HCT116 (cell line): ENCODE measurements around the gene ANTXRL. TPM values are rescaled to one million over a fixed set of nuclear protein-coding genes. Genes with fewer than 3 reads are reported as not detected.

ENCODE experiments used
- ATAC-seq: fragments of 200-7000 bp; cut with Tn5 transposase; 2 replicates; pipeline ENCODE4 v1.9.1; 2020; ENCODE audit warnings: mild to moderate bottlenecking, moderate library complexity
- BruUV-seq: library from RNA; stranded (reverse); fragments of 400-500 nt; replicated peaks from 2 replicates; lab custom pipeline; 2021; lab: Mats Ljungman, UMichigan
- CTCF ChIA-PET: fragments of 300-600 bp; sonication (Branson Sonifier 250); formaldehyde crosslinking; loops from one replicate; lab custom pipeline; 2021; ENCODE audit warnings: antibody characterized with exemption; lab: Charles Lee
- POLR2A ChIA-PET: fragments of 300-600, 350-600 bp; sonication (Branson Sonifier 250); formaldehyde crosslinking; loops from one replicate; lab custom pipeline; 2021; ENCODE audit warnings: antibody characterized with exemption; lab: Charles Lee
- RAD21 ChIA-PET, 2 experiments: fragments of 300-600 bp; sonication (Branson Sonifier 250); formaldehyde crosslinking; loops; one replicate each; lab custom pipeline; 2023; ENCODE audit warnings: low total read pairs in 2 of 2; ENCODE audit not compliant: uncharacterized antibody in 2 of 2, unreplicated experiment in 2 of 2, low non-redundant PET in 1 of 2; lab: Charles Lee
- DNase-seq: peaks from one replicate; pipeline ENCODE4 v3.0.0-alpha.2; 2010; ENCODE audit warnings: low read depth, low spot score
- H2AFZ ChIP-seq: fragments of 200-600 bp; shearing (Covaris generic), sonication (generic); 2 replicates; pipeline ENCODE4 v1.6.1; 2017; ENCODE audit warnings: low read depth, mixed run types, mixed read lengths, antibody characterized with exemption, low read length; ENCODE audit not compliant: poor library complexity, severe bottlenecking
- H3K27ac ChIP-seq: 2 replicates; pipeline ENCODE4 v1.5.1; 2012; ENCODE audit warnings: low read depth, low read length
- H3K27me3 ChIP-seq: fragments of 200-600 bp; sonication (generic); 2 replicates; pipeline ENCODE4 v1.6.1; 2016; ENCODE audit warnings: mixed run types, low read length, mixed read lengths; ENCODE audit not compliant: insufficient read depth
- H3K36me3 ChIP-seq, 2 experiments: fragments of 200-500 bp in 1 of 2; fragments of 200-600 bp in 1 of 2; sonication (Bioruptor generic) in 1 of 2; sonication (generic) in 1 of 2; 2 replicates each; pipeline versions ENCODE4 v1.5.1 to v1.6.1; 2014 to 2016; ENCODE audit warnings: low read length in 2 of 2, inconsistent platforms in 1 of 2, mixed read lengths in 1 of 2, mixed run types in 1 of 2; ENCODE audit not compliant: insufficient read depth in 2 of 2, control insufficient read depth in 1 of 2
- H3K4me1 ChIP-seq, 2 experiments: fragments of 200-600 bp in 1 of 2; sonication (generic) in 1 of 2; 2 replicates each; pipeline versions ENCODE4 v1.5.1 to v1.6.1; 2012 to 2017; ENCODE audit warnings: low read length in 2 of 2, inconsistent platforms in 1 of 2, mild to moderate bottlenecking in 1 of 2, mixed read lengths in 1 of 2, mixed run types in 1 of 2, moderate library complexity in 1 of 2; ENCODE audit not compliant: insufficient read depth in 2 of 2, control insufficient read depth in 1 of 2
- H3K4me2 ChIP-seq: fragments of 200-600 bp; sonication (generic); 2 replicates; pipeline ENCODE4 v1.6.1; 2017; ENCODE audit warnings: mixed run types, low read length, mixed read lengths
- H3K4me3 ChIP-seq, 2 experiments: fragments of 200-600 bp in 1 of 2; sonication (generic) in 1 of 2; replicated peaks in 1 of 2; 2 replicates each; pipeline ENCODE4 v1.5.1; 2011 to 2016; ENCODE audit warnings: low read length in 2 of 2, control low read depth in 1 of 2, low read depth in 1 of 2, mild to moderate bottlenecking in 1 of 2, mixed read lengths in 1 of 2, mixed run types in 1 of 2
- H3K79me2 ChIP-seq: fragments of 200-600 bp; sonication (generic); 2 replicates; pipeline ENCODE4 v1.6.1; 2017; ENCODE audit warnings: mild to moderate bottlenecking, mixed run types, low read length, moderate library complexity, mixed read lengths; ENCODE audit not compliant: insufficient read depth
- H3K9ac ChIP-seq: fragments of 200-600 bp; sonication (generic); 2 replicates; pipeline ENCODE4 v1.6.1; 2016; ENCODE audit warnings: low read length, mixed read lengths
- H3K9me2 ChIP-seq: fragments of 200-600 bp; sonication (generic), shearing (Covaris generic); 2 replicates; pipeline ENCODE4 v1.6.1; 2017; ENCODE audit warnings: mixed run types, mild to moderate bottlenecking, moderate library complexity; ENCODE audit not compliant: insufficient read depth
- H3K9me3 ChIP-seq, 2 experiments: fragments of 200-500 bp in 1 of 2; fragments of 200-600 bp in 1 of 2; sonication (Bioruptor generic) in 1 of 2; sonication (generic) in 1 of 2; 2 replicates each; pipeline ENCODE4 v1.6.1; 2014 to 2017; ENCODE audit warnings: low read length in 2 of 2, mixed read lengths in 2 of 2, inconsistent platforms in 1 of 2, low read depth in 1 of 2, mild to moderate bottlenecking in 1 of 2, mixed run types in 1 of 2, moderate library complexity in 1 of 2; ENCODE audit not compliant: control insufficient read depth in 1 of 2, insufficient read depth in 1 of 2
- H4K20me1 ChIP-seq: fragments of 200-600 bp; sonication (generic), shearing (Covaris generic); 2 replicates; pipeline ENCODE4 v1.6.1; 2017; ENCODE audit warnings: mixed run types, mild to moderate bottlenecking, moderate library complexity; ENCODE audit not compliant: insufficient read depth
- ATF3 ChIP-seq: IDR thresholded peaks from 2 replicates; pipeline ENCODE4 v1.6.1; 2012
- CBX3 ChIP-seq: IDR thresholded peaks from 2 replicates; pipeline ENCODE4 v1.6.1; 2012; ENCODE audit warnings: low read depth
- EGR1 ChIP-seq: IDR thresholded peaks from 2 replicates; pipeline ENCODE4 v1.6.1; 2012; ENCODE audit warnings: low read depth
- ELF1 ChIP-seq: IDR thresholded peaks from 2 replicates; pipeline ENCODE4 v1.6.1; 2012; ENCODE audit warnings: low read depth, borderline replicate concordance
- EZH2 ChIP-seq: fragments of 200-600 bp; sonication (generic); IDR thresholded peaks from 2 replicates; pipeline ENCODE4 v1.6.1; 2017; ENCODE audit warnings: antibody characterized with exemption, mixed run types
- EZH2phosphoT487 ChIP-seq: fragments of 200-600 bp; IDR thresholded peaks from 2 replicates; pipeline ENCODE4 v1.6.1; 2018; ENCODE audit warnings: antibody characterized with exemption, borderline replicate concordance
- JUND ChIP-seq: IDR thresholded peaks from 2 replicates; pipeline ENCODE4 v1.6.1; 2012
- POLR2A ChIP-seq: IDR thresholded peaks from 2 replicates; pipeline ENCODE4 v1.7.0; 2011; ENCODE audit warnings: borderline replicate concordance; ENCODE audit not compliant: insufficient read depth, insufficient read length; ENCODE audit errors: extremely low read depth
- POLR2AphosphoS5 ChIP-seq: IDR thresholded peaks from 2 replicates; pipeline ENCODE4 v1.6.1; 2011; ENCODE audit warnings: mild to moderate bottlenecking, low read depth, low read length, moderate library complexity
- REST ChIP-seq: IDR thresholded peaks from 2 replicates; pipeline ENCODE4 v1.6.1; 2012; ENCODE audit warnings: low read depth
- SP1 ChIP-seq: IDR thresholded peaks from 2 replicates; pipeline ENCODE4 v1.6.1; 2012; ENCODE audit warnings: low read depth
- SRF ChIP-seq: IDR thresholded peaks from 2 replicates; pipeline ENCODE4 v1.6.1; 2012; ENCODE audit warnings: low read depth
- YY1 ChIP-seq: IDR thresholded peaks from 2 replicates; pipeline ENCODE4 v1.6.1; 2011; ENCODE audit warnings: low read length, low read depth, moderate library complexity, mild to moderate bottlenecking; ENCODE audit not compliant: insufficient replicate concordance; ENCODE audit errors: extremely low read depth
- ZNF274 ChIP-seq: fragments of 200-500 bp; sonication (Bioruptor generic); IDR thresholded peaks from 2 replicates; pipeline ENCODE4 v1.6.1; 2014; ENCODE audit warnings: mild to moderate bottlenecking, low read depth, low read length, inconsistent platforms
- intact Hi-C: fragments of 100-400 bp; cut with micrococcal nuclease; formaldehyde crosslinking; loops from 2 replicates; pipeline ENCODE4 v1.10.0; 2022
- total RNA-seq: library from RNA; stranded (reverse); gene quantifications from one replicate; pipeline ENCODE4 v1.2.1, GENCODE V29; 2021; ENCODE audit not compliant: unreplicated experiment

Gene ANTXRL
- total RNA-seq, 1 experiment from 2014 or later = not detected

- Histone ChIP-seq H4K20me1 (no peaks in the 10 kb centered on the region), H3K4me1 (no peaks in the 10 kb centered on the region), H3K4me2 (no peak overlapping the region), H3K27me3 (no peaks in the 10 kb centered on the region), H3K36me3 (no peaks in the 10 kb centered on the region), H3K9ac (no peak overlapping the region), H3K9me3 (no peaks in the 10 kb centered on the region), H3K27ac (no peak overlapping the region), H3K4me3 (no peak overlapping the region), H2AFZ (no peak overlapping the region), H3K9me2 (no peaks in the 10 kb centered on the region), H3K79me2 (no peaks in the 10 kb centered on the region)
- no peak for DNase-seq
- ChIA-PET RAD21 (no interaction called here), CTCF (no interaction called here), POLR2A (no interaction called here)
- intact Hi-C loops = no loop called here
- no peak for TF ChIP-seq ZNF274
- TF ChIP-seq ATF3 = no peak
- no peak for TF ChIP-seq EZH2phosphoT487
- no peak for TF ChIP-seq JUND
- TF ChIP-seq EZH2 = no peak
- TF ChIP-seq SRF = no peak
- TF ChIP-seq YY1 = no peak
- no peak for TF ChIP-seq ELF1
- no peak for TF ChIP-seq SP1
- no peak for TF ChIP-seq REST
- TF ChIP-seq EGR1 = no peak
- TF ChIP-seq CBX3 = no peak
- no peak for TF ChIP-seq POLR2A
- no peak for TF ChIP-seq POLR2AphosphoS5
- ATAC-seq = no peak
- no TSS peak for BruUV-seq
Observed at GRCh38 chr10:46308113-46308415, 21.3 kb downstream of the ANTXRL start.
